ENCODE data around the gene KRT33A. TPM values are rescaled to one million over a fixed set of nuclear protein-coding genes. Genes with fewer than 3 reads are reported as not detected.
"Not testable (repeated sequence)": the region's sequence is repeated elsewhere in the genome, so short reads cannot be mapped to it uniquely, and the experiment has no call there.

Gene KRT33A
- total RNA-seq, 1 donor from 2014 or later: not detected

DNA sequence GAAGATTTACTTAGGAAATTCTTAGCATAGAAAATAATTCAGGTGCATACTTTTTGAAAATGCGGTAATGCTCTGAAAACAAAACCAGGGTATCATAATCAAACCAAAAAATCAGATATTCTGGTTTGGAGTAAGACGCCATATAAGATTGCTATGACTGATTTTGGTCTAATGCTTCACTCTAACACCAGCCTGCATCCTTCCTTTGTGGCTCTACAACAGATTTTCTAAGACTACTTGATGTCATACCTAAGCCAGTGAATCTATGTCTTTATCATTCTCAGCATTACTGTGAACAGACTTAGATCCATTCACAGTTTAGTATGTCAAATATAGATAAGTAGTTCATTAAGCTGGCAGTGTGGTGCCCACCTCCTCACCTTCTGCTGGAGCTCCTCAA lies 18.4 kb upstream of the KRT33A start:
- ATAC-seq (ENCODE audit: poor library complexity) (no peak), DNase-seq (no peak)
- intact Hi-C loops (cut with DNase I): no loop called here

- intact Hi-C loops (cut with DNase I): no loop called here
- DNase-seq (no peak), ATAC-seq (ENCODE audit: poor library complexity) (no peak)
These were observed 16.9 kb upstream of the KRT33A start for GRCh38 chr17:41367426-41368075.

DNA sequence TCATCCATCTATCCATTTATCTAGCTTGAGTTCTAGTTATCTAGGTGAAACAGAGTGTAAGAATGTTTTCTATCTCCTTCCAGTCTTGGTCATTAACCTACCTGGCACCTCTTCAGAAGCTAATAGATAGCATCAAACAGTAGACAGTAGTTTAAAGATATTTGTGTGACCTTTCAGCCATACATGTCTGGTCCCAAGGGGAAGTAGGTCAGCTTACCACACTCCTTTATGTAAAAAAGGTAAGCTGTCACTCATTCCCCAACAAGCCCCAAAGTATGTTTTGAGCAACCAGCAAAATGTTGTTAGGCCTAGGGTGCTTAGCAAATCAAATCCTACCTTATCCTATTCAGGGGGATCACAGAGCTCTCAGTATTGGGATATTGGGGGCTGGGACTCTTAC lies 15.4 kb upstream of the KRT33A start:
- DNase-seq (no peak), ATAC-seq (ENCODE audit: poor library complexity) (no peak)
- intact Hi-C loops (cut with DNase I): no loop called here

GRCh38 chr17:41363881-41364280 lies 13.3 kb upstream of the KRT33A start:
- ATAC-seq (ENCODE audit: poor library complexity) (no peak), DNase-seq (no peak)
- intact Hi-C loops (cut with DNase I): no loop called here

GRCh38 chr17:41360296-41360995 lies 9.8 kb upstream of the KRT33A start:
- ATAC-seq (ENCODE audit: poor library complexity): no peak
- no peak for DNase-seq
- intact Hi-C loops (cut with DNase I): no loop called here

DNA sequence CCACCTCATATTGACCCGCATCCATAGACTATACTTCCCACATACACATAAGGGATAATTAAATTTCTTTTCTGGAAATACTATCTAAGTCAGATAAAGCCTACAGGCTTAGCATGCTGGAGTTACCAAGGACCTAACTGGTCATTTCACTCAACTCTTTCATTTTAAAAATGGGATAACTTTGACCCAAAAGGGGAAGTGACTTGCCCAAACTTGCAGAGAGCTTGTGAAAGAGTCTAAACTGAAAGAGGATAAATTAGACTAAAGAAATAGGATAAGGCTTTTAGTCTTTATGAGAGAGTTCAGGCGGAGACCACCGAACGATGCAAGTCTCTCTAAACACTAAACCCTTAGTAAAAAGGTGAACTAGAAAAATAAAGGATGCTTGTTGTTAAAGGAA lies 3.9 kb upstream of the KRT33A start:
- intact Hi-C loops (cut with DNase I): no loop called here
- no peak for ATAC-seq (ENCODE audit: poor library complexity)
- no peak for DNase-seq

DNA sequence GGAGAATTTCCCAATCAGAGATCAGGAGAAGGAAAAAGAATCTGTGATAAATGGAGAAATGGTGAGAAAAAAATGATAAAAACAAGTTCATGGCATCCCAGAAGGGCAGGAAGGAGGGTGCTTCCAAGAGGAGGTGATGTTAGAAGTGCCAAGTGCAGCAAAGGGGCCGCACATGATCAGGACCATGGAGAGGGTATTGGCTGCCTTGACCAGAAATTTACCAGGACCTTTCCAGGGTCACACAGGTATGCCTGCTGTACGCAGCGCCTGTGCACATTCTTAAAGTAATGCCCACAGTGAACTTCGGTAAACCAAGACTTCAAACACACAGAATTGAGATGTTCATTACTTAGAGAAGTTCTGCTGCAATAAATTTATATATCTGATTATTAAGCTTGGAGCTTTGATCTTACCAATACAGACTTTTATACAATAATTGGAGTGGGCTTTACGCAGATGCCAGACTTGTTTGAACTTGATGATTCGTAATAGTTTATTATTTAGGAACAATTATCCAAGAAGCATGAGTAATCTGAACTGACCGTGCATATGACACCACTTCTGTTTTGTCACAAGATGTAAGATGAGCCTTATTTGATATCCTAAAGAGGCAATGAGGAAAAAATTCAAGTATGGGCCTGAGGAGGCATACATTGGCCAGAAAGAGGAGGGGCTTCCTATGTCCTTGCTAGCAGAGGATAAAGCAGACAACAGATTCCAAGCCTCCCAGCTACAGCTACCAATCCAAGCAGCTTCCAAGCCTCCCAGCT lies 2.2 kb upstream of the KRT33A start:
- intact Hi-C loops (cut with DNase I): no loop called here
- DNase-seq (no peak), ATAC-seq (ENCODE audit: poor library complexity) (no peak)

- ATAC-seq (ENCODE audit: poor library complexity) (no peak), DNase-seq (no peak)
- intact Hi-C loops (cut with DNase I): no loop called here
These were observed 549 bp upstream of the KRT33A start for GRCh38 chr17:41351177-41351576.

DNA sequence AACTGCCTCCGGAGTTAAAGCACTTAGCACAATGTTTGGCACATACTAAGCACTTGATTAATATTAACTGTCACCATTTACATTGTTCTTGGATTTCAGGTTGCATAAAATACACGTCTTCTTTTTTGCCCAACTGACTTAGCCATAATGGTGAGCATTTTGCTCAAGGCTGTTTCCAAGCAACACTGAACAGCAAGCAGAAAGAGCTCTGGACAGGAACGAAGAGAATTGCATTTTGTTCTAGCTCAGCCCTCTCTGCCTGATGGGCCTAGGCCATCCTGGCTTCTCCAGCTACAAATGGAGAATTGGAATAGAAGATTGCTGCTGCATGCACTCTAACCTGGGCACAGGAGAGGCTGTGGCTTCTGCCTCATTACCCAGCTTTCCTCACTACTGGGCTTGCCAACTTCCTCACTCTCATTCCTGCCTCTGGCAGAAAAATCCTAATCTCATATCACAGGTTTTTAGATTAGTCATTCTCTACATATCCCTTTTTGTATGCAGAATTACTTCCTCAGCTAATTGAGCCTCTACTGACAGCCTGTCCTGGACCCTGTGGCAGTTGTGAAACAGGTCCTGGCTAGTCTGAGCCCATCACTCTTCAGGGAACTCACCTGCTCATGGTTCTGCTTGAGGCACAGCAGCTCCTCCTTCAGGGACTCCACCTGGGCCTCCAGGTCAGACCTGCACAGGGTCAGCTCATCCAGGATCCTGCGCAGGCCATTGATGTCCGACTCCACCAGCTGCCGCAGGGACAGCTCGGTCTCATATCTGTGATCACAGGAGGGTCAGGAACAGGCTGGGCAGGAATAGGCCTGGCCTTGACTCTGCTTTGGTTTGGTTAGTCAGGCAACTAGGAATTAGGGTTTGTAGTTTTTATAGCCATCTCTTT lies 2.5 kb downstream of the KRT33A start:
- DNase-seq (no peak), ATAC-seq (ENCODE audit: poor library complexity) (no peak)
- intact Hi-C loops (cut with DNase I): no loop called here

DNA sequence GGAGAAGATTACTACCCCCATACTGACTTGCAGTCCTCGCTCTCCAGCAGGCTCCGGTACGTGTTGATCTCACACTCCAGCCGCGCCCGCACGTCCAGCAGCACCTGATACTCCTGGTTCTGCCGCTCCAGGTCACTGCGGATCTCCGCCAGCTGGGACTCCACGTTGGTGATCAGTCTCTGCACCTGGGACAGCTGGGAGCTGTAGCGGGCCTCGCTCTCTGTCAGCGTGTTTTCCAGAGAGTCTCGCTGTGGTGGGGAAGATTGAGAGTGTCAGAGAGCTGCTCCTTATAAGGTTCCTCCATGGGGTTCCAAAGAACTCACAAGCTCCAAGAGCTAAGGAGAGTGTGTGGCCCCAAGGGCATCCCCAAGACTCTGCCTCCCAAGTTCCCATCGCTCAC lies 4.2 kb downstream of the KRT33A start:
- intact Hi-C loops (cut with DNase I); DNase-seq; ATAC-seq (ENCODE audit: poor library complexity): not testable (repeated sequence)

DNA sequence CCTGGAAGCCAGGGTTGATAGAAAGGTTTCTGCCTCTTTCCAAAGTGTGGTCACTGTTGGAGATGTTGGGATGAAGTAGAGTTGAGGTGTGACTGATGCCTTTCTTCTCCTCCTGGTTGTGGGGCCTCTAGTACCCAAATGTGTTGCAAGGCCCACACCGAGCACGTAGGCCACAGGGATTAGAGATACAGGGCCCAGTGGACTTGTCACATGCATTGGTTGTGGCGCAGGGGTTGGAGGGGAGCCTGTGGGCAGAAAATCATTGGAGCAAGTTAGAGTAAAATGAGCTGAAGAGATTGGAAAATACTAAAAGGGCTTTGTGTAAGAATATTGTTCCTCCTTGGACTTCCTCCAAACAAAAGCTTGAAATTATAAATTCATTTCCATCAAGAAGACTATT lies 4.6 kb downstream of the KRT33A start:
- intact Hi-C loops (cut with DNase I): no loop called here
- ATAC-seq (ENCODE audit: poor library complexity) (no peak), DNase-seq (no peak)

GRCh38 chr17:41343029-41343428 lies 7.6 kb downstream of the KRT33A start:
- DNase-seq (no peak), ATAC-seq (ENCODE audit: poor library complexity) (no peak)
- intact Hi-C loops (cut with DNase I): no loop called here

DNA sequence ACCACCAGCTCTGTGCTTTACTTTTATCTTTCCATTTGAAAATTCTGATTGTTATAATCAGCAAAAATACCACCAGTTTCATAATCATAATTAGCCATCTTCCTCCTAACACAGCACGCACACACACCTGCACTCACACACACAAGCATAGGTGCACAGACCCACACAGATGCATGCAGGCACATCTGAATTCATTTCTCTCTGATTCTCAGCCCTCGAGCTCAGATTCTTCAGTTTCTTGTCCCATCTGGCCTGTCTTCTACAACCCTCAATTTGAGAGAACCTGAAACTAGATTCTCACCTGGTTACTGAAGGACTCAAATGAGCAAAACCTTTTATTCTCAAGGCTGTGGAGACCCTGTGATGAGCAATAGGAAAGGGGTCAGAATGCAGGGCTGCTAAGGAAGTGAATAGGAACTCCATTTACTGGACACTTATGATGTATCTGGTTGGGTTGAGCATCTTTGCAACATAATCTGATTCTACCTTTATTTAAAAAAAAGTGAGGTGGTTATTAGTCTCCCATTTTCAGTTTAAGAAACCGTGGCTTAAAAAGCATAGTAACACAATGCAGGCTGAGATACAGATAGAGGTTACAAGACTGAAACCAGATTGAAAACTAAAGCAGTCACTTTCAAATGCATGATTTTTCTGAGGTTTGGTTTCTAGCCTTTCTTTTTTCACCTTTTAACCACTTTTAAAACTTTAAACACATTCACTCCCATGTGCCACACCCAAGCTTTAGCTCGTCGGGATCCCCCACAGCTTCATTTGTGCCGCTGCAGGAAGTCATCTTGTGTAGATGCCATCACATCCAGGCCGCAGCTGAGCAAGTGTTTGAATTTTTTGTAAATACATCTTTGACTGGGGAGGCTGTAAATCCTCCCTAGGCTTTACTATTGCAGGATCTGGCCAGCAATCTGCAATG lies 9.4 kb downstream of the KRT33A start:
- ATAC-seq (ENCODE audit: poor library complexity) (no peak), DNase-seq (no peak)
- intact Hi-C loops (cut with DNase I): no loop called here

DNA sequence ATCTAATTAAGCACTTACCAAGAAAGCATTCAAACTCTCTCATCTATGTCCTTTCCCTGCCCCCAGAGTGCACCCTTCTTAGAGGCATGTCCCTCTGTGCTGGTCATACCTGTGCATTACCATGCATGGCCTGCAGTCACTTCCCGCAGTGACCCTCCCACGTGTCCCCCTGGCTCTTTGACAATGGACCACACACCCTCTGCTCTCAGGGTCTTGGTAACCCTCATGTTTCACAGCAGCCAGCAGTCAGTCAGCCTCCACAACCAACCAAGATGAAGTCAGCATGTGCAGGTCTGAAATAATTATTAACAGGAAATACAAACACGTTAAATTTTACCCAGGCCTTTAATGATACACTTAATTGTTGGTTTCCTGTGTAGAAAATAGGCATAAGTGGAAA lies 10.1 kb downstream of the KRT33A start:
- ATAC-seq (ENCODE audit: poor library complexity): no peak
- intact Hi-C loops (cut with DNase I): no loop called here
- DNase-seq: no peak

GRCh38 chr17:41339571-41340172 lies 11.0 kb downstream of the KRT33A start:
- no peak for ATAC-seq (ENCODE audit: poor library complexity)
- no peak for DNase-seq
- intact Hi-C loops (cut with DNase I): no loop called here

DNA sequence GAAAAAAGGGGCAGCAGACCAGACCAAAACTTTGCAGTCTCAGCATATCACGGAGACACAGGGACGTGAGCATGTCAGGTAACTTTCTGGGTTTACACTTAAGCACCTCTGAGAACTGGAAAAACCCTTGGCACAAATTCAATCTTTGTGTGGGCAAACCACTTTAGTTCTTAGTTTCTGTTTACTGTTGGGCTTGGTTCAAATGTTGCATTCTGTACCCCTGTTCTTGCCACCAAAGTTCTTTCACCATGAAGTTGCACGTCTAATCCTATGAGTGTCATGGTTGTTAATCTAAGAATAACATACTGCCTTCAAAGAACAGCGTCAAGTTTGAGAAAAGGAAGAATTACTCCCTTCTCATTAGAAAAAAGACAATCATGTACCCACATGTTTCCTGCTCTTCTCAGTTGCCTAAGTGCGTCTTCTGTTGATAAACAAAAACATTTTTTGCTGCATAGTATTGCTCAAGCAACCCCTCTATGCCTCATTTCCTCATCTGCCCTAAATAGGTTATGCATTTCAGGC lies 11.6 kb downstream of the KRT33A start:
- no peak for ATAC-seq (ENCODE audit: poor library complexity)
- no peak for DNase-seq
- intact Hi-C loops (cut with DNase I): no loop called here

GRCh38 chr17:41335747-41336146 lies 14.9 kb downstream of the KRT33A start:
- intact Hi-C loops (cut with DNase I): no loop called here
- ATAC-seq (ENCODE audit: poor library complexity) (no peak), DNase-seq (no peak)
